Tibial nerve (tissue), 4 donors: ENCODE results near the gene ASTL. TPM values are rescaled to one million over a fixed set of nuclear protein-coding genes. Genes with fewer than 3 reads are reported as not detected.

ENCODE experiments used
- DNase-seq, 2 donors: peaks; one replicate each; pipeline ENCODE4 v3.0.0-alpha.2; 2019; ENCODE audit warnings: low spot score in 2 of 2
- H3K27ac ChIP-seq, 4 donors: fragments of 200-600 bp; sonication (generic) in 3 of 4; one replicate each; pipeline ENCODE4 v1.5.1; 2017 to 2019; ENCODE audit warnings: mild to moderate bottlenecking in 1 of 4
- H3K27me3 ChIP-seq, 2 donors: fragments of 200-600 bp; sonication (generic) in 1 of 2; one replicate each; pipeline versions ENCODE4 v1.5.1 to v1.6.0; 2017 to 2019
- H3K36me3 ChIP-seq, 3 donors: fragments of 200-600 bp; sonication (generic); one replicate each; pipeline ENCODE4 v1.5.1; 2018 to 2019
- H3K4me1 ChIP-seq, 4 donors: fragments of 200-600 bp; sonication (generic) in 3 of 4; one replicate each; pipeline ENCODE4 v1.5.1; 2017 to 2019
- H3K4me3 ChIP-seq, 4 donors: fragments of 200-600 bp; sonication (generic) in 3 of 4; one replicate each; pipeline ENCODE4 v1.5.1; 2017 to 2019; ENCODE audit warnings: mild to moderate bottlenecking in 1 of 4, moderate library complexity in 1 of 4
- H3K9me3 ChIP-seq, 4 donors: fragments of 200-600 bp; sonication (generic) in 3 of 4; one replicate each; pipeline ENCODE4 v1.5.1; 2017 to 2019
- EP300 ChIP-seq, 2 donors: sonication (generic); formaldehyde crosslinking; IDR thresholded peaks; one replicate each; pipeline ENCODE4 v1.6.1; 2017; ENCODE audit warnings: antibody characterized with exemption in 2 of 2, mild to moderate bottlenecking in 1 of 2
- POLR2A ChIP-seq, 2 donors: fragments of 450-650 bp; IDR thresholded peaks; one replicate each; pipeline ENCODE4 v1.6.1; 2017; ENCODE audit warnings: antibody characterized with exemption in 2 of 2, mild to moderate bottlenecking in 2 of 2, moderate library complexity in 2 of 2
- WGBS, 2 donors: methylation state at CpG; one replicate each; pipeline ENCODE4 v1.1.5; 2018; 5-methylcytosine and 5-hydroxymethylcytosine counted together
- total RNA-seq, 4 donors: library from RNA; depleted of rRNA; stranded (reverse); fragments of >200 nt; gene quantifications; one replicate each; pipeline ENCODE4 v1.1.0, GENCODE V29; 2016
- TF ChIP-seq, protein P1 (sequence below), 5 experiments: fragments of 200-600 bp in 3 of 5; fragments of 450-650 bp in 2 of 5; sonication (generic) in 3 of 5; IDR thresholded peaks; one replicate each; pipeline ENCODE4 v1.5.1; 2016 to 2019; ENCODE audit warnings: antibody characterized with exemption in 5 of 5, mild to moderate bottlenecking in 3 of 5, moderate library complexity in 2 of 5

ASTL gene
- total RNA-seq, 4 donors from 2014 or later = 0.60 TPM; not detected in 3

- Histone ChIP-seq H3K36me3 (no peaks in the 10 kb centered on the region), H3K27me3 (no peaks in the 10 kb centered on the region), H3K9me3 (peaks cover 0 to 5% (median under 1%) of the 10 kb centered on the region in 4 donors), H3K27ac (no peak overlapping the region), H3K4me1 (peaks cover 0 to 5% (median 0%) of the 10 kb centered on the region in 4 donors), H3K4me3 (no peak overlapping the region)
- WGBS, 2 donors = 54 to 56% methylated on average over 10 to 12 of the region's 12 CpGs
- no peak for DNase-seq
- TF ChIP-seq POLR2A (IDR thresholded peaks at IDR 0.05) = no peak
- no peak for TF ChIP-seq EP300 (IDR thresholded peaks at IDR 0.05)
- TF ChIP-seq, protein P1, sequence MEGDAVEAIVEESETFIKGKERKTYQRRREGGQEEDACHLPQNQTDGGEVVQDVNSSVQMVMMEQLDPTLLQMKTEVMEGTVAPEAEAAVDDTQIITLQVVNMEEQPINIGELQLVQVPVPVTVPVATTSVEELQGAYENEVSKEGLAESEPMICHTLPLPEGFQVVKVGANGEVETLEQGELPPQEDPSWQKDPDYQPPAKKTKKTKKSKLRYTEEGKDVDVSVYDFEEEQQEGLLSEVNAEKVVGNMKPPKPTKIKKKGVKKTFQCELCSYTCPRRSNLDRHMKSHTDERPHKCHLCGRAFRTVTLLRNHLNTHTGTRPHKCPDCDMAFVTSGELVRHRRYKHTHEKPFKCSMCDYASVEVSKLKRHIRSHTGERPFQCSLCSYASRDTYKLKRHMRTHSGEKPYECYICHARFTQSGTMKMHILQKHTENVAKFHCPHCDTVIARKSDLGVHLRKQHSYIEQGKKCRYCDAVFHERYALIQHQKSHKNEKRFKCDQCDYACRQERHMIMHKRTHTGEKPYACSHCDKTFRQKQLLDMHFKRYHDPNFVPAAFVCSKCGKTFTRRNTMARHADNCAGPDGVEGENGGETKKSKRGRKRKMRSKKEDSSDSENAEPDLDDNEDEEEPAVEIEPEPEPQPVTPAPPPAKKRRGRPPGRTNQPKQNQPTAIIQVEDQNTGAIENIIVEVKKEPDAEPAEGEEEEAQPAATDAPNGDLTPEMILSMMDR (IDR thresholded peaks at IDR 0.05) = no peak
Measured at GRCh38 chr2:96099861-96100798, 38.2 kb downstream of the ASTL start.

GRCh38 chr2:96098900-96099590 lies 39.3 kb downstream of the ASTL start:
- Histone ChIP-seq H3K9me3 (no peaks in the 10 kb centered on the region), H3K4me3 (no peak overlapping the region), H3K27ac (peak overlapping the region in 1 of 4 donors; percentile 28), H3K4me1 (peaks cover 0 to 5% (median 0%) of the 10 kb centered on the region in 4 donors), H3K36me3 (no peaks in the 10 kb centered on the region), H3K27me3 (no peaks in the 10 kb centered on the region)
- 71 to 72% methylated on average over 10 to 11 of the region's 11 CpGs for WGBS, 2 donors
- no peak for DNase-seq
- no peak for TF ChIP-seq EP300 (IDR thresholded peaks at IDR 0.05)
- TF ChIP-seq, protein P1 (IDR thresholded peaks at IDR 0.05) = no peak
- TF ChIP-seq POLR2A (IDR thresholded peaks at IDR 0.05) = no peak

DNA sequence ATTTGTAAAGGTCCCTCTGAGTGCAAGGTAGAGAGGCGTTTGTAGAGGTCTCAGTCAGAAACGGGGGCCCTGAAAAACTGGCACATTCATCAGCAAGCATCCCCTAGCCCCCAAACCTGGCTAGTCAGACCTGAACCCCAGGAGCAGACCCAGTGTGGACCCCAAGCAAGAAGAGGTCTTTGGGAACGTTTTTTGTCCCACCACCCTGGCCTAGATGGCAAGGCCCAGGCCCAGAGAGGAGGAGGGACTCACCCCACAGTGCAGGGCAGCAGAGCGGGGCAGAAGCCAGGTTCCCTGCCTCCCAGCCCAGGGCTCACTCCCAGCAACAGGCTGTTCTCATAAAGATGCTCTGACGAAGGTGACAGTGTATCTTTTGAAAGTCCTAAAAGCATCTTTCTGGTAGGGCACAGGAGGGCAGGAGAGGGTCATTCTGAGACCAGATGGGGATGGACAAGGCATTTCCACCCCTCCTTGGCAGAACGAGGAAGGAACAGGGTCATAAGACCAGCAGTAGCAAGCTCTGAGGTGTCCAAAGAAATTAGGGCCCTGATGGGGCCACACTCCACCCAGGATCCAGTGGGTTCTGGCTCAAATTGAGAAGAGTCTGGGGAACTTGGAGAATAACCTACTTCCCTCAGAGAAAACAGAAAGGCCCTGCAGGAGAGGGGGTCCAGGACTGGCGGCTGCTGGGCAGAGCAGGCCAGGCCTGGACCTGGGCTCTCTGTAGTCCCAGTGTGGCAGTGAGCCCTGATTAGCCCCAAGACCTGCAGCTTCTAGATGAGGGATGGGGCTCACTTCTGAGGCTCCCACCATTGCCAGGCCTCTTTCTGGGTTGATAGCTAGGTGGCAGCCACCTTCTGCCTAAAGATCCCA lies 40.1 kb downstream of the ASTL start:
- TF ChIP-seq EP300 (IDR thresholded peaks at IDR 0.05) (no peak), POLR2A (IDR thresholded peaks at IDR 0.05) (no peak)
- TF ChIP-seq, protein P1 (IDR thresholded peaks at IDR 0.05) = no peak
- Histone ChIP-seq H3K9me3 (no peaks in the 10 kb centered on the region), H3K4me3 (no peak overlapping the region), H3K36me3 (no peaks in the 10 kb centered on the region), H3K4me1 (peaks cover 0 to 5% (median 0%) of the 10 kb centered on the region in 4 donors), H3K27me3 (no peaks in the 10 kb centered on the region), H3K27ac (no peak overlapping the region)
- DNase-seq = peak in 1 of 2 donors; percentile 3
- WGBS, 2 donors = 70 to 78% methylated on average over 7 of the region's 7 CpGs

GRCh38 chr2:96097441-96097840 lies 40.9 kb downstream of the ASTL start:
- TF ChIP-seq EP300 (IDR thresholded peaks at IDR 0.05) (no peak), POLR2A (IDR thresholded peaks at IDR 0.05) (no peak)
- TF ChIP-seq, protein P1 (IDR thresholded peaks at IDR 0.05) = no peak
- WGBS, 2 donors = 87 to 94% methylated on average over 5 of the region's 5 CpGs
- Histone ChIP-seq H3K27me3 (no peaks in the 10 kb centered on the region), H3K9me3 (no peaks in the 10 kb centered on the region), H3K4me1 (peaks cover 0 to 5% (median 0%) of the 10 kb centered on the region in 4 donors), H3K27ac (no peak overlapping the region), H3K4me3 (no peak overlapping the region), H3K36me3 (no peaks in the 10 kb centered on the region)
- no peak for DNase-seq
